SK-N-MC (cell line): ENCODE results near the gene SLFN12L.
A peak's percentile ranks its signal among the peaks of the same experiment; 100 is the strongest.
"Not testable (repeated sequence)": the region's sequence is repeated elsewhere in the genome, so short reads cannot be mapped to it uniquely, and the experiment has no call there.

Source experiments
- DNase-seq: peaks from one replicate; pipeline ENCODE4 v3.0.0-alpha.2; 2011; ENCODE audit warnings: low read depth, low spot score
- H3K27ac ChIP-seq: fragments of 200-600 bp; sonication (generic); 2 replicates; pipeline ENCODE4 v1.5.1; 2016; ENCODE audit warnings: mixed run types
- H3K36me3 ChIP-seq: fragments of 200-600 bp; sonication (generic); 2 replicates; pipeline ENCODE4 v1.6.1; 2017; ENCODE audit warnings: antibody characterized with exemption, low read length, mixed read lengths; ENCODE audit not compliant: insufficient read depth
- H3K4me3 ChIP-seq: fragments of 200-600 bp; sonication (generic); 2 replicates; pipeline ENCODE4 v1.5.1; 2016
- H3K9ac ChIP-seq: fragments of 200-600 bp; sonication (generic); 2 replicates; pipeline ENCODE4 v1.8.0; 2017; ENCODE audit warnings: mixed run types, mixed read lengths; ENCODE audit not compliant: insufficient read length
- H3K9me3 ChIP-seq: fragments of 200-600 bp; sonication (generic); 2 replicates; pipeline ENCODE4 v1.6.1; 2017; ENCODE audit warnings: low read depth, mild to moderate bottlenecking, antibody characterized with exemption, low read length, moderate library complexity, mixed read lengths
- EZH2 ChIP-seq: fragments of 200-600 bp; sonication (generic); IDR thresholded peaks from one replicate; pipeline ENCODE4 v1.6.1; 2017; ENCODE audit warnings: antibody characterized with exemption
- FOXP2 ChIP-seq: optimal IDR thresholded peaks from 2 replicates; pipeline ENCODE3; 2011; ENCODE audit warnings: mild to moderate bottlenecking, moderate library complexity; ENCODE audit not compliant: insufficient read depth; ENCODE audit errors: extremely low read length, control extremely low read depth
- POLR2AphosphoS5 ChIP-seq: IDR thresholded peaks from 2 replicates; pipeline ENCODE4 v1.6.1; 2012; ENCODE audit warnings: mild to moderate bottlenecking, low read depth, low read length, borderline replicate concordance

The SLFN12L gene

DNA sequence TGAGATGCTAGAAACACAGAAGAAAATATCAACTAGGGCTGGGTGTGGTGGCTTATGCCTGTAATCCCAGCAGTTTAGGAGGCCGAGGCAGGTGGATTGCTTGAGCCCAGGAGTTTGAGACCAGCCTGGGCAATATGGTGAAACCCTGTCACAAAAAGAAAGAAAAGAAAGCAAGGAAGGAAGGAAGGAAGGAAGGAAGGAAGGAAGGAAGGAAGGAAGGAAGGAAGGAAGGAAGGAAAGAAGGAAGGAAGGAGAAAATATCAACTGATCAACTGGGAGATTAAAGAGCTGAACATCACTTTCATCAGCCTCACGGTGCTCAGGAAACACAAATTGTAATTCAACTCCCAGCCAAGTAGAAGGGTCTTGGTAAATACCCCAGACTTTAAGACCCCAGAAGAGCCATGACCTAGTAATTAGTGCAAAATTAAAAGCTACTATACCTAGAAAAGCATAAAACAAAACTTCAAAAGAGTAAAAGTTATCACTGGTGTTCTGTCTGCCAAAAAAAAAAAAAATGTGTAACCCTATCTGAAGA, 61.1 kb downstream of the SLFN12L start:
- DNase-seq = peak; percentile 96
- Histone ChIP-seq H3K27ac (peak overlapping the region; percentile 99), H3K9me3 (no peaks in the 10 kb centered on the region), H3K36me3 (no peaks in the 10 kb centered on the region), H3K4me3 (peak overlapping the region; percentile 65), H3K9ac (peak overlapping the region; percentile 71)
- TF ChIP-seq FOXP2 = no peak
- TF ChIP-seq POLR2AphosphoS5 = peak; percentile 64; the same call in 1 of the 2 replicates

DNA sequence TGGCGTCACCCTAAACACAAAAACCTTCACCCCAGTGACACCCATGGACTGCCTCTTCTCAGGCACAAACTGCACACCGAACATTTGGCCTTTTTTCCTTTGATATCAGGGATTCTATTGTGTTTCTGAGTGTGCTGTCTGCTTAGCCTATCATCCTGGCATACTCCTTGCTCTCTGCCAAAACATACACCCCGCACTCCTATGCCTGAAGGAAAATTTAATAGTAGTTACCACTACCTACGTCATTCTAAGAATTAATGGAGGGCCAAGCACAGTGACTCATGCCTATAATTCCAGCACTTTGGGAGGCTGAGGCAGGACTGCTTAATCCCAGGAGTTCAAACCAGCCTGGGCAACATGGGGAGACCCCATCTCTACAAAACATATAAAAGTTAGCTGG, 69.0 kb downstream of the SLFN12L start:
- Histone ChIP-seq H3K9me3 (no peaks in the 10 kb centered on the region), H3K27ac (no peak overlapping the region), H3K36me3 (no peaks in the 10 kb centered on the region), H3K9ac (no peak overlapping the region), H3K4me3 (no peak overlapping the region)
- no peak for DNase-seq
- TF ChIP-seq EZH2 = no peak
- no peak for TF ChIP-seq FOXP2
- no peak for TF ChIP-seq POLR2AphosphoS5

DNA sequence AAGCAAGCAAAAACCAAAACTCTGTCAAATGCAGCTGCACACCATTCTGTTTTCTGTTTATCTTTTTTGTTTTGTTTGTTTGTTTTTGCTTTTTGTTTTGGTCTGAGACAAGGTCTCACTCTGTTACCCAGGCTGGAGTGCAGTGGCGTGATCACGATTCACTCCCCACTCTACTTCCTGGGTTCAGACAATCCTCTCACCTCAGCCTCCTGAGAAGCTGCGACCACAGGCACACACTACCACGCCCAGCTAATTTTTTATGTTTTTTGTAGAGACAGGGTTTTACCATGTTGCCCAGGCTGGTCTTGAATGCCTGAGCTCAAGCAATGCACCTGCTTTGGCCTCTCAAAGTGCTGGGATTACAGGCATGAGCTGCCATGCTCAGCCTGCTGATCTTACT, 69.7 kb downstream of the SLFN12L start:
- no peak overlapping the region for H3K27ac ChIP-seq
- H3K4me3 ChIP-seq = no peak overlapping the region
- H3K9me3 ChIP-seq = no peaks in the 10 kb centered on the region
- no peak overlapping the region for H3K9ac ChIP-seq
- DNase-seq = no peak
- H3K36me3 ChIP-seq = no peaks in the 10 kb centered on the region
- TF ChIP-seq EZH2 (no peak), POLR2AphosphoS5 (no peak), FOXP2 (no peak)

DNA sequence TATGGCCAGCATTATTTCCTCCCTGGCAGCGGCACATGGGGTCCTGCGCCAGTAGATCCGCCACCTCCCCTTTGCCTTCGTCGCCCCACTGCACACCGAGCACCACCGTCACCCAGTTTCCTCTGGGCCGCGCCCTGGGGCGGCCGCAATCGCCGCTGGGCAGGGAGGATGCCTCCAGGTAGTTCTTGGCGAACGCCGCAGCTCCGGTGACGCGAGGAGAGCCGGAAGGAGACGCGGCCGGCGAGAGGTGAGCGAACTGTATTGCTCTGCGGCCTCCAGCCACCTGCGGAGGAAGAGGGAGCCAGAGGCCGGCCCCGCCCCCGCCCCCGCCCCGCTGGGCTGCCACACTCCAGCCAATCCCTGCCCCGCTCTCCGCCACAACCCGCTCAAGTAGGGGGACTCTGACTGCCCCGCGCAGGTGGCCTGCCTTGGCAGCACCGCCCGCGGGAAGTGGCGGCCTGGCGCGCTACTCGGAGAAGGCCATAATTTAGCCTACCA, 77.1 kb downstream of the SLFN12L start:
- no peaks in the 10 kb centered on the region for H3K9me3 ChIP-seq
- no peak overlapping the region for H3K9ac ChIP-seq
- H3K27ac ChIP-seq = no peak overlapping the region
- no peak for DNase-seq
- no peaks in the 10 kb centered on the region for H3K36me3 ChIP-seq
- no peak for TF ChIP-seq FOXP2
- no peak for TF ChIP-seq POLR2AphosphoS5
- no peak for TF ChIP-seq EZH2
- no peak overlapping the region for H3K4me3 ChIP-seq

DNA sequence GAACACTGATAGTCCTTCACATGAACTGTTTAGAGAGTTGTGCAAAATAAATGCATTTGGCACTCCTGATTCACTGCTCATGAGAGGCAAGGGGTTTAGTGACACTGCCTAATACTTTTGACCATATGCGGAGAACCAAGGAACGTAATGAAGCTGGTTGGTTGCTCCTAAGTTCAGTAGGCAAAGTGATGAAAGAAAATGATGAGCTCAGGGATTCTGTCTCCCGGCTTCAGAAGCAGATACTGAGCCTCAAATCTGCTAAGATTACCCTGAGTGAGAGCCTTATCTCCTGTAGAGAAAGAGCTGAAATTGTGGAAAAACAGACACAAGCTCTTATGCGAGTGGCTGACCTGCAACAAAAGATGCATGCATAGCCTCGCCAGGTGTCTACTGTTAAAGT, 83.4 kb downstream of the SLFN12L start:
- not testable (repeated sequence) for H3K9ac ChIP-seq, H3K36me3 ChIP-seq, H3K27ac ChIP-seq, H3K4me3 ChIP-seq, H3K9me3 ChIP-seq, DNase-seq

DNA sequence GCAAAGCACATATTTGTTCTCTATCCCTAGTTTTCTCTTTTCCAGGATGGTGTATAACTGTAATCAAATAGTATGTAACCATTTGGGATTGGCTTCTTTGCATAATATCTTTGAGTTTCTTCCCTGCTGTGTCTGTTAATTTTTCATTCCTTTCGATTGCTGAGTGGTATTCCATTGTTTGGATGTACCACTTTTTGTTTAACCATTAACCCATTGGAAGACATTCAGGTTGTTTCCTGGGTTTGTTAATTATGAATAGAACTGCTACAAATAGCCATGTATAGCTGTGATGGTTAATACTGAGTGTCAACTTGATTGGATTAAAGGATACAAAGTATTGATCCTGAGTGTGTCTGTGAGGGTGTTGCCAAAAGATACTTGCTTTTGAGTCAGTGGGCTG, 84.3 kb downstream of the SLFN12L start:
- no peaks in the 10 kb centered on the region for H3K9me3 ChIP-seq
- no peak overlapping the region for H3K4me3 ChIP-seq
- no peak overlapping the region for H3K9ac ChIP-seq
- TF ChIP-seq POLR2AphosphoS5 = no peak
- no peak for TF ChIP-seq EZH2
- TF ChIP-seq FOXP2 = no peak
- no peak overlapping the region for H3K27ac ChIP-seq
- DNase-seq = no peak
- no peaks in the 10 kb centered on the region for H3K36me3 ChIP-seq

DNA sequence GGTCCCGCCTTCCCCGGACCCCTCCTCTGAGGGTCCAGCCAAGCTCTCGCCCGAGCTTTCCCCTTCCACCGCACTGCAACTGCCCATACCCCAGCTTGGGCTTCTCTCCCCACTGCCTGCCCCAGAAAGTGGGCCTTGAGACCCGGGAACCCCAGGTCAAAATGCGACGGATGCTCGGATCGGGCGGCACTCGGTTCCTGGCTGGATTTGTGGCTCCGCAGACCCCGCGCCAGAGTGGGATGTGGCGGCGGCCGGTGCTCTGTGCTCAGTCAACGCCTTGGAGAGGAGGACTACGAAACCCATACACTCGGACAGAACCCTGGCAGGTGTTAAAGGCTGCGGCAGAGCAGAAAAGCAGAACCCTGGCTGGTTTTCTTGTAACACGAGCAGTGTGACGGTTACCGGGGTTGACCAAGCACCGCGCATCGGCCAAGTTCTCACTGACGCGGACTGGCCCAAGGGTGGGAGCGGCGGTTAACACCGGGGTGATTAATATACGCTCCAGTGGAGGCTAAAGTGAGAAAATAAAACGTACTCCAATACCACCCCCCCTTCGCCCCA, 88.0 kb downstream of the SLFN12L start:
- Histone ChIP-seq H3K9me3 (no peaks in the 10 kb centered on the region), H3K4me3 (no peak overlapping the region), H3K36me3 (no peaks in the 10 kb centered on the region), H3K27ac (no peak overlapping the region), H3K9ac (no peak overlapping the region)
- no peak for DNase-seq
- TF ChIP-seq POLR2AphosphoS5 (no peak), FOXP2 (no peak), EZH2 (no peak)

DNA sequence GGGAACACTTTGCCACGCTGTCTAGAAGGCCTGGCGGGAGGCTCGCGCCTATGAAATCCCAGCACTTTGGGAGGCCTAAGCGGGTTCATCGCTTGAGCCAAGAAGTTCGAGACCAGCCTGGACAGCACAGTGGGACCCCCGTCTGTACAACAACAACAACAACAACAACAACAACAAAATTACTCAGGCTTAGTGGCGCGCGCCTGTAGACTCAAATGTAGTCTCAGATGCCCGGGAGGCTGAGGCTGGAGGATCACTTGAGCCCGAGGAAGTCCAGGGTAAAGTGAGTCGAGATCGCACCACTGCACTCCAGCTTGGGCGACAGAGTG, 88.6 kb downstream of the SLFN12L start:
- Histone ChIP-seq H3K9me3 (no peaks in the 10 kb centered on the region), H3K9ac (no peak overlapping the region), H3K4me3 (no peak overlapping the region), H3K27ac (no peak overlapping the region), H3K36me3 (no peaks in the 10 kb centered on the region)
- no peak for TF ChIP-seq POLR2AphosphoS5
- TF ChIP-seq FOXP2 = no peak
- no peak for TF ChIP-seq EZH2
- DNase-seq = no peak

DNA sequence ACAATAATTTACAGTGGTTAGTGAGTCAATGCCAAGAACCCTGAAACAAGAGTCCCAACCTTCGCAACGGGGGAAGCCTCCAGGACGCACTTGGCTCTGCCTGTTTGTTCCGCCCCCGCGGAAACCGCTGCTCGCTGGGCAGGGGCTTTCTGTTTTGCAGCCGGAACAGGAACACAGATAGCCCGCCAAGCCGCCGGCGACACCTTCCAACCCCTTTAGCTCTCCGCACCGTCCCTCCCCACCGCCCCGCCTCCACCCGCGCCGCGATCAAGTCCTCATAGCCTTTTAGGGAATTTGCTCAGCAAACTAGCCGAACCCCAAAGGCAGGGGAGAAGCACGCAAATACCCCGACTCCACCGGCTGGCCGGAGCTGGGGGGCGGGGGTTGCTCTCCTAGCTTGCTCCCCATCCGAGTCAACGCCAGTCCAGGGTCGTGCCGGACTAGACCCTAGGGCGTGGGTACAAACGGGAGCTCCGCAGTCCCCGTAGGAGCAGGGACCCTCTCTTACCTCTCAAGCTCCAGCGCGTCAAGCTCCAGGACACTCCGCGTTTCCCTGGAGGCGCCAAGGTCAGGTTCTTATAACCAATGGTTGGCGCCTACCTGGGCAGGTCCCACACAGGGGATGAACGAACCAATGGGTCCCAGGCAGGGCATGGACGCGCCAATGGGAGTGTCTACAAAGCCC, 89.1 kb downstream of the SLFN12L start, which contains the start of gene SLFN13:
Gene SLFN13, minus strand, starts transcription at position 553 of the 685 bp plus-strand sequence. CDS start 3,086 bp downstream, outside the sequence.
- no peak for TF ChIP-seq EZH2
- no peak for TF ChIP-seq FOXP2
- TF ChIP-seq POLR2AphosphoS5 = no peak
- H3K9me3 ChIP-seq = no peaks in the 10 kb centered on the region
- H3K4me3 ChIP-seq = no peak within 1 kb of the TSS
- no peak for DNase-seq
- no peak within 1 kb of the TSS for H3K9ac ChIP-seq
- no peaks in the 10 kb centered on the region for H3K36me3 ChIP-seq
- no peak within 1 kb of the TSS for H3K27ac ChIP-seq
